ENCODE results near the gene CFAP54. TPM values are rescaled to one million over a fixed set of nuclear protein-coding genes. Genes with fewer than 3 reads are reported as not detected.

CFAP54 gene
- total and polyA plus RNA-seq, 2 donors (not counting 1 experiment from before 2014, with no cell fraction given): 0.93 to 7.1 TPM

- Histone ChIP-seq H3K4me2 (ENCODE audit: extremely low read depth, insufficient read depth, low read length) (no peak overlapping the region), H3K9me3 (ENCODE audit: control insufficient read depth, insufficient read depth, low read depth, low read length) (no peaks in the 10 kb centered on the region), H3K36me3 (ENCODE audit: control insufficient read depth, insufficient read depth, low read length) (no peaks in the 10 kb centered on the region), H3K4me3 (replicated peaks in 1 of 4; ENCODE audit: control extremely low read depth in 1 of 4, insufficient read depth in 1 of 4, low read depth in 3 of 4, low read length in 4 of 4) (no peak overlapping the region), H4K20me1 (ENCODE audit: control insufficient read depth, extremely low read depth, insufficient read depth, low read length) (no peaks in the 10 kb centered on the region), H2AFZ (ENCODE audit: low read length) (no peak overlapping the region), H3K27ac (ENCODE audit: insufficient read depth, low read length) (no peak overlapping the region), H3K9ac (ENCODE audit: insufficient read depth, low read length) (no peak overlapping the region), H3K79me2 (ENCODE audit: control insufficient read depth, insufficient read depth, low read length) (no peaks in the 10 kb centered on the region), H3K4me1 (ENCODE audit: control insufficient read depth, extremely low read depth, insufficient read depth, low read length) (no peaks in the 10 kb centered on the region), H3K27me3 (ENCODE audit: control insufficient read depth, insufficient read depth, low read length) (no peaks in the 10 kb centered on the region)
- DNase-seq (ENCODE audit: low read depth in 2 of 2): no peak
- TF ChIP-seq EZH2 (IDR thresholded peaks at IDR 0.05; ENCODE audit: low read length, missing control alignments): no peak
- peak in 1 of 2 donors; percentile 11 for TF ChIP-seq CTCF (conservative IDR thresholded peaks at IDR 0.05 in 1 of 2, IDR thresholded peaks at IDR 0.05 in 1 of 2; ENCODE audit: low read depth in 1 of 2, low read length in 2 of 2)
These were observed 127.8 kb downstream of the CFAP54 start for GRCh38 chr12:96617178-96617577.

GRCh38 chr12:96623155-96623554 is 133.8 kb downstream of the CFAP54 start:
- Histone ChIP-seq H3K27ac (ENCODE audit: insufficient read depth, low read length) (no peak overlapping the region), H3K27me3 (ENCODE audit: control insufficient read depth, insufficient read depth, low read length) (no peaks in the 10 kb centered on the region), H2AFZ (ENCODE audit: low read length) (no peak overlapping the region), H3K4me3 (replicated peaks in 1 of 4; ENCODE audit: control extremely low read depth in 1 of 4, insufficient read depth in 1 of 4, low read depth in 3 of 4, low read length in 4 of 4) (no peak overlapping the region), H3K9ac (ENCODE audit: insufficient read depth, low read length) (no peak overlapping the region), H3K36me3 (ENCODE audit: control insufficient read depth, insufficient read depth, low read length) (no peaks in the 10 kb centered on the region), H4K20me1 (ENCODE audit: control insufficient read depth, extremely low read depth, insufficient read depth, low read length) (no peaks in the 10 kb centered on the region), H3K4me1 (ENCODE audit: control insufficient read depth, extremely low read depth, insufficient read depth, low read length) (no peaks in the 10 kb centered on the region), H3K79me2 (ENCODE audit: control insufficient read depth, insufficient read depth, low read length) (no peaks in the 10 kb centered on the region), H3K9me3 (ENCODE audit: control insufficient read depth, insufficient read depth, low read depth, low read length) (no peaks in the 10 kb centered on the region), H3K4me2 (ENCODE audit: extremely low read depth, insufficient read depth, low read length) (no peak overlapping the region)
- DNase-seq (ENCODE audit: low read depth in 2 of 2): no peak
- no peak for TF ChIP-seq CTCF (conservative IDR thresholded peaks at IDR 0.05 in 1 of 2, IDR thresholded peaks at IDR 0.05 in 1 of 2; ENCODE audit: low read depth in 1 of 2, low read length in 2 of 2)
- TF ChIP-seq EZH2 (IDR thresholded peaks at IDR 0.05; ENCODE audit: low read length, missing control alignments): no peak

- H3K27me3 ChIP-seq (ENCODE audit: control insufficient read depth, insufficient read depth, low read length): no peaks in the 10 kb centered on the region
- no peaks in the 10 kb centered on the region for H3K4me1 ChIP-seq (ENCODE audit: control insufficient read depth, extremely low read depth, insufficient read depth, low read length)
- H4K20me1 ChIP-seq (ENCODE audit: control insufficient read depth, extremely low read depth, insufficient read depth, low read length): no peaks in the 10 kb centered on the region
- no peaks in the 10 kb centered on the region for H3K36me3 ChIP-seq (ENCODE audit: control insufficient read depth, insufficient read depth, low read length)
- no peak overlapping the region for H2AFZ ChIP-seq (ENCODE audit: low read length)
- H3K9me3 ChIP-seq (ENCODE audit: control insufficient read depth, insufficient read depth, low read depth, low read length): no peaks in the 10 kb centered on the region
- H3K9ac ChIP-seq (ENCODE audit: insufficient read depth, low read length): no peak overlapping the region
- H3K4me3 ChIP-seq (replicated peaks in 1 of 4; ENCODE audit: control extremely low read depth in 1 of 4, insufficient read depth in 1 of 4, low read depth in 3 of 4, low read length in 4 of 4): no peak overlapping the region
- H3K27ac ChIP-seq (ENCODE audit: insufficient read depth, low read length): no peak overlapping the region
- no peak for TF ChIP-seq EZH2 (IDR thresholded peaks at IDR 0.05; ENCODE audit: low read length, missing control alignments)
- TF ChIP-seq CTCF (conservative IDR thresholded peaks at IDR 0.05 in 1 of 2, IDR thresholded peaks at IDR 0.05 in 1 of 2; ENCODE audit: low read depth in 1 of 2, low read length in 2 of 2): no peak
- no peak overlapping the region for H3K4me2 ChIP-seq (ENCODE audit: extremely low read depth, insufficient read depth, low read length)
- DNase-seq (ENCODE audit: low read depth in 2 of 2): no peak
- no peaks in the 10 kb centered on the region for H3K79me2 ChIP-seq (ENCODE audit: control insufficient read depth, insufficient read depth, low read length)
These were observed 134.4 kb downstream of the CFAP54 start for GRCh38 chr12:96623656-96624217.

Measured in fibroblast of lung (primary cell).